Hepatocyte (in vitro differentiated cells): ENCODE data around the gene LAMA4. TPM values are rescaled to one million over a fixed set of nuclear protein-coding genes. Genes with fewer than 3 reads are reported as not detected.

Source experiments
- DNase-seq: peaks from one replicate; pipeline ENCODE4 v3.0.0-alpha.2; 2016; ENCODE audit warnings: low spot score
- H2AFZ ChIP-seq: fragments of 200-600 bp; sonication (generic); 2 replicates; pipeline ENCODE4 v1.6.0; 2016; ENCODE audit warnings: antibody characterized with exemption, mild to moderate bottlenecking
- H3K27ac ChIP-seq: fragments of 200-600 bp; sonication (generic); 2 replicates; pipeline ENCODE4 v1.5.1; 2016; ENCODE audit warnings: mild to moderate bottlenecking
- H3K27me3 ChIP-seq: fragments of 200-600 bp; sonication (generic); 2 replicates; pipeline ENCODE4 v1.6.1; 2016
- H3K36me3 ChIP-seq: fragments of 200-600 bp; sonication (generic); replicated peaks from 2 replicates; pipeline ENCODE4 v1.5.1; 2016; ENCODE audit warnings: low read depth; ENCODE audit not compliant: insufficient read depth
- H3K4me1 ChIP-seq: fragments of 200-600 bp; sonication (generic); 2 replicates; pipeline ENCODE4 v1.5.1; 2016; ENCODE audit warnings: mild to moderate bottlenecking, moderate library complexity; ENCODE audit not compliant: insufficient read depth
- H3K4me2 ChIP-seq: fragments of 200-600 bp; sonication (generic); 2 replicates; pipeline ENCODE4 v1.6.0; 2016
- H3K4me3 ChIP-seq: fragments of 200-600 bp; sonication (generic); 2 replicates; pipeline ENCODE4 v1.5.1; 2016; ENCODE audit warnings: mild to moderate bottlenecking
- H3K79me2 ChIP-seq: fragments of 200-600 bp; sonication (generic); 2 replicates; pipeline ENCODE4 v1.6.0; 2017; ENCODE audit warnings: mild to moderate bottlenecking
- H3K9me2 ChIP-seq: fragments of 200-600 bp; sonication (generic); replicated peaks from 2 replicates; pipeline ENCODE4 v1.6.0; 2017; ENCODE audit warnings: mild to moderate bottlenecking; ENCODE audit not compliant: insufficient read depth
- H3K9me3 ChIP-seq: fragments of 200-600 bp; sonication (generic); 2 replicates; pipeline ENCODE4 v1.5.1; 2016; ENCODE audit warnings: low read depth, mild to moderate bottlenecking
- H4K20me1 ChIP-seq: fragments of 200-600 bp; sonication (generic); 2 replicates; pipeline ENCODE4 v1.6.0; 2016; ENCODE audit warnings: mild to moderate bottlenecking; ENCODE audit not compliant: insufficient read depth, poor library complexity, severe bottlenecking
- EZH2 ChIP-seq: fragments of 200-600 bp; sonication (generic); IDR thresholded peaks from 2 replicates; pipeline ENCODE4 v1.6.1; 2016; ENCODE audit warnings: antibody characterized with exemption, mild to moderate bottlenecking, borderline replicate concordance
- EZH2phosphoT487 ChIP-seq: fragments of 200-600 bp; sonication (generic); IDR thresholded peaks from one replicate; pipeline ENCODE4 v1.6.1; 2018; ENCODE audit warnings: antibody characterized with exemption, mild to moderate bottlenecking, low read depth, moderate library complexity; ENCODE audit not compliant: unreplicated experiment, severe bottlenecking
- WGBS: methylation state at CpG from one replicate; pipeline ENCODE4 v1.1.6; 2016; ENCODE audit warnings: low lambda C conversion rate; ENCODE audit errors: missing lambda C conversion rate; 5-methylcytosine and 5-hydroxymethylcytosine counted together
- polyA plus RNA-seq: library from polyadenylated mRNA; unstranded; fragments of >200 nt; fragmentation: Nextera tagmentation; extraction: Ambion mirVana; gene quantifications from 2 replicates; pipeline ENCODE4 v1.2.1, GENCODE V29; 2016
- total RNA-seq: library from RNA; depleted of rRNA; stranded (reverse); fragments of >200 nt; gene quantifications from 2 replicates; pipeline ENCODE4 v1.2.3, GENCODE V29; 2014
- TF ChIP-seq, protein P1 (sequence below): fragments of 200-600 bp; sonication (generic); IDR thresholded peaks from 2 replicates; pipeline ENCODE4 v1.5.1; 2016; ENCODE audit warnings: antibody characterized with exemption, mild to moderate bottlenecking; ENCODE audit not compliant: poor library complexity

Gene LAMA4
- total and polyA plus RNA-seq, 2 experiments from 2014 or later = 14.1 to 18.9 TPM

DNA sequence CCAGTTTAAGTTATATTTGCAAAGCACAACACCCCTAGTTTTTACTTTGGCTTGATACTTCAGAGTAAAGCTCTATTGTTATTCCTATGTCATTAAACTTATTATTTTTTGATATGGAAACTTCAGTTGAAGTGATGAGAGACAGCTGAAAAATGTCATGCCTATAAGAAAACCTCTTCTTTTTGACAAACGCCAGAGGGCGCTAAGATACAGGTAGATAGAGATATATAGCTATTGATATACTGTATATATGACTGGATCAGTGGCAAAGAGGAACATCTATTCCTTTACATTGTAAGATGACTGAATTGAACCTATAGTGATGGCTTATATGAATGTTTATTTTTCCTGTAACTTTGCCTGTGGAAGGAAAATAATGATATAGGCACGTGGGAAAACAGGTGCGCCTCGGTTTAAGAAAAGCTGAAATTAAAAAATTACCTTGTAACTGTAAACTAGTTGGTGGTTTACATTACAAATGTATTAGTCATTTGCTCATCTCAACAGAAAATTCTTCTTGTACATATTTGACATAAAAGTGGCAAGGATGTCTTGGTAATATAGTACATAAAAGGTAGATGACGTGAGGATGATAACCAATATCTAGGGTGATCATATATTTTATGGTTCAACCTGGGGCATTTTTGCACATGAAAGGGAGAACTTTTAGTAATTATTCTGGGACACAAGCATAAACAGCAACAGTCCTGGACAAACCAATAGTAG lies 74.1 kb downstream of the LAMA4 start:
- H3K9me2 ChIP-seq = no peaks in the 10 kb centered on the region
- TF ChIP-seq EZH2 = no peak
- TF ChIP-seq, protein P1, sequence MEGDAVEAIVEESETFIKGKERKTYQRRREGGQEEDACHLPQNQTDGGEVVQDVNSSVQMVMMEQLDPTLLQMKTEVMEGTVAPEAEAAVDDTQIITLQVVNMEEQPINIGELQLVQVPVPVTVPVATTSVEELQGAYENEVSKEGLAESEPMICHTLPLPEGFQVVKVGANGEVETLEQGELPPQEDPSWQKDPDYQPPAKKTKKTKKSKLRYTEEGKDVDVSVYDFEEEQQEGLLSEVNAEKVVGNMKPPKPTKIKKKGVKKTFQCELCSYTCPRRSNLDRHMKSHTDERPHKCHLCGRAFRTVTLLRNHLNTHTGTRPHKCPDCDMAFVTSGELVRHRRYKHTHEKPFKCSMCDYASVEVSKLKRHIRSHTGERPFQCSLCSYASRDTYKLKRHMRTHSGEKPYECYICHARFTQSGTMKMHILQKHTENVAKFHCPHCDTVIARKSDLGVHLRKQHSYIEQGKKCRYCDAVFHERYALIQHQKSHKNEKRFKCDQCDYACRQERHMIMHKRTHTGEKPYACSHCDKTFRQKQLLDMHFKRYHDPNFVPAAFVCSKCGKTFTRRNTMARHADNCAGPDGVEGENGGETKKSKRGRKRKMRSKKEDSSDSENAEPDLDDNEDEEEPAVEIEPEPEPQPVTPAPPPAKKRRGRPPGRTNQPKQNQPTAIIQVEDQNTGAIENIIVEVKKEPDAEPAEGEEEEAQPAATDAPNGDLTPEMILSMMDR = peak; percentile 79
- H3K27ac ChIP-seq = no peak overlapping the region
- H3K4me2 ChIP-seq = no peak overlapping the region
- H2AFZ ChIP-seq = no peak overlapping the region
- no peak overlapping the region for H3K4me3 ChIP-seq
- H3K27me3 ChIP-seq = no peaks in the 10 kb centered on the region
- no peaks in the 10 kb centered on the region for H4K20me1 ChIP-seq
- DNase-seq = peak; percentile 91
- H3K9me3 ChIP-seq = no peaks in the 10 kb centered on the region
- H3K36me3 ChIP-seq = no peaks in the 10 kb centered on the region
- 53% methylated on average over 6 of the region's 6 CpGs for WGBS
- H3K4me1 ChIP-seq = peaks cover 4% of the 10 kb centered on the region
- H3K79me2 ChIP-seq = no peaks in the 10 kb centered on the region

- H3K36me3 ChIP-seq = no peaks in the 10 kb centered on the region
- 82% methylated on average over 3 of the region's 3 CpGs for WGBS
- no peak overlapping the region for H3K4me3 ChIP-seq
- H3K27me3 ChIP-seq = no peaks in the 10 kb centered on the region
- no peaks in the 10 kb centered on the region for H3K9me3 ChIP-seq
- DNase-seq = no peak
- H3K4me1 ChIP-seq = peaks cover under 1% of the 10 kb centered on the region
- H4K20me1 ChIP-seq = no peaks in the 10 kb centered on the region
- no peak overlapping the region for H3K27ac ChIP-seq
- H3K9me2 ChIP-seq = no peaks in the 10 kb centered on the region
- H3K4me2 ChIP-seq = no peak overlapping the region
- no peak overlapping the region for H2AFZ ChIP-seq
- no peaks in the 10 kb centered on the region for H3K79me2 ChIP-seq
- no peak for TF ChIP-seq EZH2phosphoT487
- TF ChIP-seq EZH2 = no peak
- TF ChIP-seq, protein P1 = no peak
Observed at GRCh38 chr6:112179631-112180030, 74.7 kb downstream of the LAMA4 start.

DNA sequence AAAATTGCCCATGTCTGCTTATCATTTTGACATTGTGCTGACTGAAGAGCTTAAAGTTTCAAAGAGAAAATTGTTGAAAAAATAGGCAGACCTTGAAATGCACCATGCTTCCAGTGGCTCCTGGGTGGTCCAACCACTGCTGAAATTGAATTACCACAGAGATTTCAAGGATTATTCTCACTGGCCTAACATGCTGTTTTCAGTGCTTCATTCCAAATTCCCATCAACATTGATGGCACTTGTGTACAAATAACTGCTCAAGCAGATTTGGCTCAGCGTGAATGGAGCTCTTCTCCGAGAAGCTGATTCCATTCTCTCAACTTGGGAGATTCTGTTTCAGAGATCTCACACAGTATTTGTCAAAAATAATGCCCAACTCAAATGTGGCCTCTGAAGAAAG lies 75.5 kb downstream of the LAMA4 start:
- no peaks in the 10 kb centered on the region for H3K9me3 ChIP-seq
- H3K36me3 ChIP-seq = no peaks in the 10 kb centered on the region
- no peaks in the 10 kb centered on the region for H3K9me2 ChIP-seq
- DNase-seq = no peak
- no peaks in the 10 kb centered on the region for H3K27me3 ChIP-seq
- 70% methylated on average over 2 of the region's 2 CpGs for WGBS
- TF ChIP-seq EZH2phosphoT487 = no peak
- no peak for TF ChIP-seq EZH2
- TF ChIP-seq, protein P1 = no peak
- H3K4me3 ChIP-seq = no peak overlapping the region
- no peaks in the 10 kb centered on the region for H3K4me1 ChIP-seq
- no peaks in the 10 kb centered on the region for H3K79me2 ChIP-seq
- no peak overlapping the region for H3K4me2 ChIP-seq
- no peak overlapping the region for H2AFZ ChIP-seq
- H3K27ac ChIP-seq = no peak overlapping the region
- no peaks in the 10 kb centered on the region for H4K20me1 ChIP-seq

DNA sequence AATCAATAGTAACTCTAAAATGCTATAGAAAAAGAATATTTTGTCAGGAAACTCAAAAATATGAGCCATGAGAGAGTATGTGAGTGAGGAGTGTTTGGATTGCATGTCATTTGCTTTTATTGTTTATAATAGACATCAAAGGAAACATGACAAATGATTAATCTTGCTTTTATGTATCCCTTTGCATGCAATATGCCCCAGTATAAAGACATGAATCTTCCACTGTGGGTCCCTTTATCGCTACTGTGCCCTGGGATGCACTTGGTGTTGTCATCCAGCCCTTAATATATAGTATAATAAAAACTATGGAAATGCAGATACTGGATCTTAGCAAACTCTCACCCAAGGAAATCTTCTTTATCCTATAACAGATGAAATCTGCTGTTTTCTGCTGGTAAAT lies 77.3 kb downstream of the LAMA4 start:
- Histone ChIP-seq H3K4me1 (no peaks in the 10 kb centered on the region), H2AFZ (no peak overlapping the region), H3K4me3 (no peak overlapping the region), H3K79me2 (no peaks in the 10 kb centered on the region), H3K36me3 (no peaks in the 10 kb centered on the region), H3K9me2 (no peaks in the 10 kb centered on the region), H3K27ac (no peak overlapping the region), H4K20me1 (no peaks in the 10 kb centered on the region), H3K4me2 (no peak overlapping the region), H3K9me3 (no peaks in the 10 kb centered on the region), H3K27me3 (no peaks in the 10 kb centered on the region)
- WGBS = 96% methylated on average over 1 of the region's 1 CpG
- DNase-seq = no peak
- TF ChIP-seq EZH2 (no peak), EZH2phosphoT487 (no peak)
- TF ChIP-seq, protein P1 = no peak
